Measurements from ENCODE around the gene TSEN54. TPM values are rescaled to one million over a fixed set of nuclear protein-coding genes. Genes with fewer than 3 reads are reported as not detected.

TSEN54 gene
- total and polyA plus RNA-seq, 9 donors: 12.5 to 27.3 (median 21.0) TPM

DNA sequence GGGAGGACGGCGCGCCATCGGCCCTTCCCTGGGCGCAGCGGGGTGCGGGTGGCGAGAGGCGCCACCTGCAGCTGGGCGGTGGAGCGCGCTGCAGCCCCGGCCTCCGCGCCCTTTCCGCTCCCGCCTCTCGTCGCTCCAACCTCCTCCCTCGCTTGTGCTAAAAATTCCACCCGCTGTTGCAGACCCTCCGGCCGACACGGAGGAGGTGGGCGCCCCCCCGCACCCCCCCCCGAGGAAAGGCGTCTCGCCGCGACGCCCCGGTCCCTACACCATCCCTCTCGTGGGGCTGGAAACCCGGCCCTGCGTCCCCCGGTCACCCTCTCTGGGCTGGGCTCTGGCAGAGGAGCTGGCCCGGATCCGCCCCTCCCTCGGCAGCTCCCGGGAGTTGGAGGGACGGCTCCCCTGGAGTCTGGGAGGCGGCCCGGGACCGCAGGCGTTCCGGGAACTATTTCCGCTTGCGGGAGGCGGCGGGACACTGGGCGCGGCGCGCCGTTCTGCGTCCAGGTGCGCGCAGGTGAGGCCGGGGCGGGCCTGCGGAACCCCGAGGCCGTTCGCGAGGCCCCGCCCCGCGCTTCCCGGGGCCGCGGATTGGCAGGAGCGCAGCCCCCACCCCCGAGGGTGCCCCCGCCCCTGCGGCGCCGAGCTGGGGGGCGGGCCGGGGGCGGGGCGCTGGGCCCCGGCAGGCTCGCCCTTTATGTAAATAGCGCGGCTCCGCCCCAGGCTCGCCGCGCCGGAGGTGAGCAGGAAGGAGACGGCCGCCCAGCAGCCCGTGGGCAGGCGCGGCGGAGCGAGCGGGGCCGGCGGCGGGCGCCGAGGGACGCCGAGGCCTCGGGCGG lies 8.9 kb downstream of the TSEN54 start, which contains the start of gene LLGL2:
Gene LLGL2, plus strand, starts transcription at position 728 of the 836 bp plus-strand sequence. CDS start 17,730 bp downstream, outside the sequence.
- Histone ChIP-seq H3K27me3 (ENCODE audit: control insufficient read depth, insufficient read depth, low read length) (peaks cover 18% of the 10 kb centered on the region), H3K9me3 (replicated peaks; ENCODE audit: control insufficient read depth, low read depth, low read length) (no peaks in the 10 kb centered on the region), H3K4me1 (ENCODE audit: control insufficient read depth, insufficient read depth, low read length) (peaks cover 16% of the 10 kb centered on the region), H3K27ac (ENCODE audit: low read length) (no peak within 1 kb of the TSS), H3K4me3 (ENCODE audit: low read length) (peak within 1 kb of the TSS; percentile 62), H3K36me3 (ENCODE audit: control insufficient read depth, insufficient read depth, low read length) (peaks cover 31% of the 10 kb centered on the region)
- WGBS (ENCODE audit: insufficient coverage): under 1% methylated on average over 97 of the region's 108 CpGs
- DNase-seq: peak; percentile 80

DNA sequence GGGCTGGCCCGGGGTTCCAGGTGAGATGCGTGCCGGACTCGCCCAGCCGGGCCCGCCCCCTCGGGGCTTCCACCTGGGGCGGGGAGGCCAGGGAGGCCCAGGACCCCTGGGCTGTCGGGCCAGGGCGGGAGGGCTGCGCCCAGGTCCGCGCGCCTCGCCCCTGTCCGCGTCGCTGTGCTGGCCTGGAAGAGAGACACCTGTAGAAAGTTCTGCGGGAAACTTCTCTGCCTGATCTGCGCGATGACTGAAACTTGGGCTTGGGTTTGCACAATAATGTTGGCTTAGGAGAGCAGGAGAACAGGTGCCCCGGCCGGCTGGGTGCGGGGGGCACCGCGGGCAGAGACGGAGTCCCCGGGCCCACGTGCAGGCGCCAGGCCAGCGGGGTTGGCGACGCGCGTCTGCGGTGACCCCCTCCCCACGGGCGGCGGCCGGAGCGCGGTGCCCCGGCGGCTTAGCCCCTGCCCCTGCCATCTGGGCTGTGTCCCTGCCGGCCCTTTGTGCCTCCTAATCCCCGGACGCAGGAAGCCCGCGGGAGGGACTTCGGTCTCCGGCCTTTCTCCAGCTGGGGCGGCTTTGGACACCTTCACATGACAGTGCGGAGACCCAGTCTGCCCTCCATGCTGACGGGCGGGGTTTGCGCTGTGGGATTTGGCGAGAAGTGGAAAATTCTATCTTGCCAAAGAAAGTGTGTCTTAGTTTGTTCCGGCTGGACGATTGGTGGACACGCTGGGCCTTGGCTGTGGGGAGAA lies 9.7 kb downstream of the TSEN54 start:
- no peak overlapping the region for H3K27ac ChIP-seq (ENCODE audit: low read length)
- 2% methylated on average over 60 of the region's 60 CpGs for WGBS (ENCODE audit: insufficient coverage)

DNA sequence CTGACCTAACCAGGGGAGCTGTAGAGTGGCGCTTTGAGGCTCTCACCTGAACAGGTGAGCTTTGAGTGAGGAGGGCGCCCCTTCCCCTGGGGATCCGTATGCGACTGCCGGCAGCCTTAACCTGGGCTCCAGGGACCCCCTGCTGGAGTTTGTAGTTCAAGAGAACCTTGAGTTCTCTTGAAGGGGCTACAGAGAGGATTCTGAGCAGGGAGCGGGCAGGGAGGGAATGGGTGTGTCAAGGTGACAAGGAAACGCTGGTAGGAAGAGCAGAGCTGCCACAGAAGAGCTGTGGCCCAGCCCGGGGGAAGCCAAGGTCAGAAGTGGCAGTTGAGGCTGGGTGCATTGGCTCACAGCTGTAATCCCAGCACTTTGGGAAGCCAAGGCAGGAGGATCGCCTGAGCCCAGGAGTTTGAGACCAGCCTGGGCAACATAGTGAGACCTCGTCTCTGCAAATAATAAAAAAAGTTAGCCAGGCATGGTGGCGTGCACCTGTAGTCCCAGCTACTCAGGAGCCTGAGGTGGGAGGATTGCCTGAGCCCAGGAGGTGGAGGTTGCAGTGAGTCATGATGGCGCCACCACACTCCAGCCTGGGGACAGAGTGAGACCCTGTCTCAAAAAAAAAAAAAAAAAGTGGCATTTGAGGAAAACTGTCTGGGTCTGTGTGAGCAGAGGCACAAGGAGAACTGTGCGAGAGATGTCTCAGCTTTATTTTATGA lies 10.4 kb downstream of the TSEN54 start:
- WGBS (ENCODE audit: insufficient coverage): 38% methylated on average over 10 of the region's 13 CpGs
- no peaks in the 10 kb centered on the region for H3K9me3 ChIP-seq (replicated peaks; ENCODE audit: control insufficient read depth, low read depth, low read length)
- H3K27me3 ChIP-seq (ENCODE audit: control insufficient read depth, insufficient read depth, low read length): peaks cover 18% of the 10 kb centered on the region
- H3K27ac ChIP-seq (ENCODE audit: low read length): no peak overlapping the region
- no peak overlapping the region for H3K4me3 ChIP-seq (ENCODE audit: low read length)
- no peak for DNase-seq
- H3K36me3 ChIP-seq (ENCODE audit: control insufficient read depth, insufficient read depth, low read length): peaks cover 23% of the 10 kb centered on the region
- peaks cover 25% of the 10 kb centered on the region for H3K4me1 ChIP-seq (ENCODE audit: control insufficient read depth, insufficient read depth, low read length)

More for the DNA sequence above, 9.7 kb downstream of the TSEN54 start:
- H3K4me3 ChIP-seq (ENCODE audit: low read length): peak overlapping the region; percentile 27
- DNase-seq: no peak
- H3K36me3 ChIP-seq (ENCODE audit: control insufficient read depth, insufficient read depth, low read length): peaks cover 30% of the 10 kb centered on the region
- H3K27me3 ChIP-seq (ENCODE audit: control insufficient read depth, insufficient read depth, low read length): peaks cover 18% of the 10 kb centered on the region
- no peaks in the 10 kb centered on the region for H3K9me3 ChIP-seq (replicated peaks; ENCODE audit: control insufficient read depth, low read depth, low read length)
- H3K4me1 ChIP-seq (ENCODE audit: control insufficient read depth, insufficient read depth, low read length): peaks cover 18% of the 10 kb centered on the region

DNA sequence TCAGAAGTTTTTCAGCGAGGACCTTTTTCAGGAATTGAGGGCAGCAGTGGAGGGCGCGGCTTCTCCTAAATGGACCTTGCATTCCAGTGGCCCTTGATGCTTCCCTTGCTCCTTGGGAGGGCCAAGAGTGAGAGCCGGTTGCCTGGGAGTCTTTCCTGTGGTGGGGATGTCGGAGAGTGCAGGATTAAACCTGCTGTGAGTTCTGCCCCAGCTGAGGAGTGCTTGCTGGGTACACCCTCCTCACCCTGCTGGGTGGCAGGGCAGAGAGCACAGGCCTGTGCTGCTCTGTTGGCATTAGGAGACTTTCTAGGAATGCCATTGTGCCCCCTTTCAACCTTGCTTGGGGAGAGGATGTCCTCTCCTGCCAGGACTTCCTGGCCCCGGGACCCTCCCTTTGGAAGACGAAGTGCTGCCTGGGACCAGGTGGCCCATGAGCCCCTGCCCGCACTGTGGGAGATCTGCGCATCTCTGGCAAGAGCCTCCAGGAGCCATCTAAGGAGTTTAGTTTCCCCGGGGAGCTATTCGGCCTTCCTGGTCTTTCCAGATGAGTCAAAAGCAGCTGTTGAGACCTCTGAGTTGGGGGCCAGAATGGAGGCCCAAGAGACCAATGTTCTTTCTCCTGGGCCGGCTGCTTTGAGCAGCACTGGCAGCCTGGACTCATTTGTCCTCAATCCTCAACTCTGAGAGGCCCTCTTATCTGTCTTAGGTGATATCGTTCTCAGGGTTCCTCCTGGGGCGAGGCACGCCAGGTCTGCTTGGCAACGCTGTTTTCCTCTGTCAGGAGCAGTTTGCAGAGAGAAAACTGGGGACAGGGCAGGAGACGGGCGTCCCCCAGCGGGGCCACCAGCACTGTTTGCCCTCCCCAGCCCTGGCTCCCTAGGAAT lies 14.8 kb downstream of the TSEN54 start:
- Histone ChIP-seq H3K27ac (ENCODE audit: low read length) (no peak overlapping the region), H3K4me3 (ENCODE audit: low read length) (no peak overlapping the region), H3K9me3 (replicated peaks; ENCODE audit: control insufficient read depth, low read depth, low read length) (no peaks in the 10 kb centered on the region), H3K36me3 (ENCODE audit: control insufficient read depth, insufficient read depth, low read length) (no peaks in the 10 kb centered on the region), H3K4me1 (ENCODE audit: control insufficient read depth, insufficient read depth, low read length) (peaks cover 34% of the 10 kb centered on the region), H3K27me3 (ENCODE audit: control insufficient read depth, insufficient read depth, low read length) (peaks cover 13% of the 10 kb centered on the region)
- no peak for DNase-seq
- 63% methylated on average over 14 of the region's 19 CpGs for WGBS (ENCODE audit: insufficient coverage)

- WGBS (ENCODE audit: insufficient coverage): 69% methylated on average over 2 of the region's 7 CpGs
- H3K27ac ChIP-seq (ENCODE audit: low read length): no peak overlapping the region
- DNase-seq: no peak
Measured at GRCh38 chr17:75531721-75532072, 15.4 kb downstream of the TSEN54 start.

DNA sequence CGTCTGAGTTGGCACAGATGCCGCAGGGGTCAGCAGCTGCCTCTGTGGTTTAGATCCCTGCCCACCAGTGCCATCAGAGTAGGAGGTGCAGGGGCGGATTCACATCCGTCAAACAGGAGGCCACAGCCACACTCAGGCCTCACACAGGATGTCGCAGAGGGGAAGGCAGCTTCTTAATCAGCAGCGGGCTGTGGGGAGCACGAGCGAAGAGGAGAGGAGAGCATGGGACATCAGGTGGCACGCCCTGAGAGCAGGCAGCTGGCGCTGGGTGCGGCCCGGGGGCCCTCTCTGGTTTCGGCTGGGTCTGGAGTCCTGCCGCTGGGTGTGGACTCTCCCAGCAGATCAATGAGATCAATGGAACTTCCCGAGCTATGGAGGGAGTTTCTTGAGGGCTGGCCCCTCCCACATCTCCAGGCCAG lies 18.8 kb downstream of the TSEN54 start:
- Histone ChIP-seq H3K9me3 (replicated peaks; ENCODE audit: control insufficient read depth, low read depth, low read length) (no peaks in the 10 kb centered on the region), H3K36me3 (ENCODE audit: control insufficient read depth, insufficient read depth, low read length) (no peaks in the 10 kb centered on the region), H3K27ac (ENCODE audit: low read length) (peak overlapping the region; percentile 15), H3K4me3 (ENCODE audit: low read length) (no peak overlapping the region), H3K27me3 (ENCODE audit: control insufficient read depth, insufficient read depth, low read length) (no peaks in the 10 kb centered on the region), H3K4me1 (ENCODE audit: control insufficient read depth, insufficient read depth, low read length) (peaks cover 28% of the 10 kb centered on the region)
- WGBS (ENCODE audit: insufficient coverage): 55% methylated on average over 14 of the region's 15 CpGs
- DNase-seq: no peak

More at GRCh38 chr17:75531721-75532072, 15.4 kb downstream of the TSEN54 start:
- Histone ChIP-seq H3K36me3 (ENCODE audit: control insufficient read depth, insufficient read depth, low read length) (no peaks in the 10 kb centered on the region), H3K4me1 (ENCODE audit: control insufficient read depth, insufficient read depth, low read length) (peaks cover 28% of the 10 kb centered on the region), H3K9me3 (replicated peaks; ENCODE audit: control insufficient read depth, low read depth, low read length) (no peaks in the 10 kb centered on the region), H3K27me3 (ENCODE audit: control insufficient read depth, insufficient read depth, low read length) (peaks cover 7% of the 10 kb centered on the region), H3K4me3 (ENCODE audit: low read length) (no peak overlapping the region)

- DNase-seq: no peak
- Histone ChIP-seq H3K36me3 (ENCODE audit: control insufficient read depth, insufficient read depth, low read length) (no peaks in the 10 kb centered on the region), H3K27me3 (ENCODE audit: control insufficient read depth, insufficient read depth, low read length) (no peaks in the 10 kb centered on the region), H3K9me3 (replicated peaks; ENCODE audit: control insufficient read depth, low read depth, low read length) (no peaks in the 10 kb centered on the region), H3K4me1 (ENCODE audit: control insufficient read depth, insufficient read depth, low read length) (peaks cover 27% of the 10 kb centered on the region), H3K4me3 (ENCODE audit: low read length) (no peak overlapping the region), H3K27ac (ENCODE audit: low read length) (peak overlapping the region; percentile 15)
- WGBS (ENCODE audit: insufficient coverage): 86% methylated on average over 8 of the region's 8 CpGs
Measured at GRCh38 chr17:75535871-75536270, 19.5 kb downstream of the TSEN54 start.

- no peaks in the 10 kb centered on the region for H3K9me3 ChIP-seq (replicated peaks; ENCODE audit: control insufficient read depth, low read depth, low read length)
- 100% methylated on average over 2 of the region's 10 CpGs for WGBS (ENCODE audit: insufficient coverage)
Measured at GRCh38 chr17:75536366-75536765, 20.0 kb downstream of the TSEN54 start.

GRCh38 chr17:75539967-75540729 lies 23.8 kb downstream of the TSEN54 start:
- no peaks in the 10 kb centered on the region for H3K27me3 ChIP-seq (ENCODE audit: control insufficient read depth, insufficient read depth, low read length)
- no peaks in the 10 kb centered on the region for H3K9me3 ChIP-seq (replicated peaks; ENCODE audit: control insufficient read depth, low read depth, low read length)
- WGBS (ENCODE audit: insufficient coverage): 78% methylated on average over 7 of the region's 13 CpGs
- no peak for DNase-seq
- no peaks in the 10 kb centered on the region for H3K36me3 ChIP-seq (ENCODE audit: control insufficient read depth, insufficient read depth, low read length)
- H3K27ac ChIP-seq (ENCODE audit: low read length): no peak overlapping the region
- H3K4me1 ChIP-seq (ENCODE audit: control insufficient read depth, insufficient read depth, low read length): peaks cover 8% of the 10 kb centered on the region
- H3K4me3 ChIP-seq (ENCODE audit: low read length): no peak overlapping the region

More at GRCh38 chr17:75536366-75536765, 20.0 kb downstream of the TSEN54 start:
- DNase-seq: no peak
- no peaks in the 10 kb centered on the region for H3K27me3 ChIP-seq (ENCODE audit: control insufficient read depth, insufficient read depth, low read length)
- no peak overlapping the region for H3K4me3 ChIP-seq (ENCODE audit: low read length)
- peaks cover 22% of the 10 kb centered on the region for H3K4me1 ChIP-seq (ENCODE audit: control insufficient read depth, insufficient read depth, low read length)
- no peaks in the 10 kb centered on the region for H3K36me3 ChIP-seq (ENCODE audit: control insufficient read depth, insufficient read depth, low read length)
- no peak overlapping the region for H3K27ac ChIP-seq (ENCODE audit: low read length)
